Activated CD8-positive, alpha-beta T cell treated with anti-CD3 and anti-CD28 coated beads for 36 hours (primary cell): ENCODE data around the gene GSTM2. TPM values are rescaled to one million over a fixed set of nuclear protein-coding genes. Genes with fewer than 3 reads are reported as not detected.
"Not testable (repeated sequence)": the region's sequence is repeated elsewhere in the genome, so short reads cannot be mapped to it uniquely, and the experiment has no call there.

ENCODE experiments used
- ATAC-seq: fragments of 200-7000 bp; cut with Tn5 transposase; one replicate; pipeline ENCODE4 v1.10.0; 2021; ENCODE audit warnings: mild to moderate bottlenecking, moderate library complexity
- CTCF ChIA-PET: fragments of 350-600 bp; sonication (Branson Sonifier 250); formaldehyde crosslinking; loops from one replicate; lab custom pipeline; 2021; ENCODE audit warnings: antibody characterized with exemption; lab: Charles Lee
- POLR2A ChIA-PET: fragments of 350-600 bp; sonication (Branson Sonifier 250); formaldehyde crosslinking; loops from one replicate; lab custom pipeline; 2021; ENCODE audit warnings: antibody characterized with exemption; lab: Charles Lee
- DNase-seq: peaks from one replicate; pipeline ENCODE4 v3.0.0-alpha.2; 2020
- H3K27ac Mint-ChIP-seq: one replicate; pipeline ENCODE4 v1.8.0; 2021; ENCODE audit warnings: mild to moderate bottlenecking, mixed read lengths
- H3K27me3 Mint-ChIP-seq: one replicate; pipeline ENCODE4 v1.8.0; 2021; ENCODE audit warnings: mixed read lengths
- H3K36me3 Mint-ChIP-seq: one replicate; pipeline ENCODE4 v1.8.0; 2021; ENCODE audit warnings: low read depth, mixed read lengths
- H3K4me1 Mint-ChIP-seq: one replicate; pipeline ENCODE4 v1.8.0; 2021; ENCODE audit warnings: low read depth, mixed read lengths
- H3K4me3 Mint-ChIP-seq: one replicate; pipeline ENCODE4 v1.8.0; 2021; ENCODE audit warnings: mild to moderate bottlenecking, moderate library complexity, mixed read lengths
- H3K9me3 Mint-ChIP-seq: one replicate; pipeline ENCODE4 v1.8.0; 2021; ENCODE audit warnings: mixed read lengths
- CTCF ChIP-seq: fragments of 200-600 bp; IDR thresholded peaks from one replicate; pipeline ENCODE4 v1.8.0; 2022; ENCODE audit warnings: antibody characterized with exemption, mild to moderate bottlenecking
- intact Hi-C: fragments of 100-400 bp; cut with micrococcal nuclease; formaldehyde crosslinking; loops from one replicate; pipeline ENCODE4 v1.10.0; 2022
- total RNA-seq, 2 experiments: library from RNA; stranded (reverse); gene quantifications; one replicate each; pipeline ENCODE4 v1.2.3, GENCODE V29; 2021

GSTM2 gene
- total RNA-seq, 2 experiments from 2014 or later, result 13.6 to 16.2 TPM

GRCh38 chr1:109677459-109677858 lies 9.6 kb downstream of the GSTM2 start:
- no peak overlapping the region for H3K27ac Mint-ChIP-seq
- H3K9me3 Mint-ChIP-seq, result no peaks in the 10 kb centered on the region
- TF ChIP-seq CTCF, result no peak
- CTCF ChIA-PET, result interaction anchor here (1.5 kb wide), 1 partner anchor 37 kb away, joined by 3 read pairs; no protein-coding TSS in a partner anchor
- no peaks in the 10 kb centered on the region for H3K36me3 Mint-ChIP-seq
- H3K4me3 Mint-ChIP-seq, result no peak overlapping the region
- no peaks in the 10 kb centered on the region for H3K27me3 Mint-ChIP-seq
- no peak for DNase-seq
- no peak for ATAC-seq
- POLR2A ChIA-PET, result no interaction called here
- no peaks in the 10 kb centered on the region for H3K4me1 Mint-ChIP-seq
- intact Hi-C loops, result no loop called here

GRCh38 chr1:109678637-109679036 lies 10.8 kb downstream of the GSTM2 start:
- intact Hi-C loops, POLR2A ChIA-PET: not testable (repeated sequence)

GRCh38 chr1:109684777-109685176 lies 16.9 kb downstream of the GSTM2 start:
- H3K4me1 Mint-ChIP-seq, DNase-seq, H3K9me3 Mint-ChIP-seq, ATAC-seq, H3K36me3 Mint-ChIP-seq, H3K27ac Mint-ChIP-seq, H3K27me3 Mint-ChIP-seq, POLR2A ChIA-PET, CTCF ChIA-PET, intact Hi-C loops, H3K4me3 Mint-ChIP-seq: not testable (repeated sequence)

More at GRCh38 chr1:109678637-109679036, 10.8 kb downstream of the GSTM2 start:
- not testable (repeated sequence) for H3K27me3 Mint-ChIP-seq, H3K27ac Mint-ChIP-seq, ATAC-seq, DNase-seq, H3K4me1 Mint-ChIP-seq, H3K9me3 Mint-ChIP-seq, H3K4me3 Mint-ChIP-seq, H3K36me3 Mint-ChIP-seq
- CTCF ChIA-PET, result interaction anchor here (1.2 kb wide), 1 partner anchor 38 kb away, joined by 3 read pairs; no protein-coding TSS in a partner anchor

GRCh38 chr1:109685399-109685798 lies 17.5 kb downstream of the GSTM2 start:
- POLR2A ChIA-PET, H3K36me3 Mint-ChIP-seq, H3K27ac Mint-ChIP-seq, CTCF ChIA-PET, DNase-seq, H3K9me3 Mint-ChIP-seq, H3K27me3 Mint-ChIP-seq, H3K4me3 Mint-ChIP-seq, ATAC-seq, intact Hi-C loops, H3K4me1 Mint-ChIP-seq: not testable (repeated sequence)

- POLR2A ChIA-PET, H3K4me3 Mint-ChIP-seq, ATAC-seq, H3K4me1 Mint-ChIP-seq, CTCF ChIA-PET, H3K36me3 Mint-ChIP-seq, DNase-seq, H3K27me3 Mint-ChIP-seq, H3K27ac Mint-ChIP-seq, H3K9me3 Mint-ChIP-seq, intact Hi-C loops: not testable (repeated sequence)
Observed at GRCh38 chr1:109685890-109686289, 18.0 kb downstream of the GSTM2 start.

- peak; percentile 8 for ATAC-seq
Observed at GRCh38 chr1:109687109-109687508, 19.3 kb downstream of the GSTM2 start.

GRCh38 chr1:109687641-109688499 lies 20.0 kb downstream of the GSTM2 start, which contains the start of gene GSTM1:
TSS of gene GSTM1 (plus strand) at chr1:109687817. CDS start at chr1:109687874, 57 bp downstream.
- DNase-seq, result peak; percentile 84
- peaks cover 10% of the 10 kb centered on the region for H3K4me1 Mint-ChIP-seq
- no peak for TF ChIP-seq CTCF
- H3K36me3 Mint-ChIP-seq, result peaks cover 9% of the 10 kb centered on the region
- peak within 1 kb of the TSS; percentile 85 for H3K4me3 Mint-ChIP-seq
- ChIA-PET POLR2A (interaction anchor here (1.0 to 1.3 kb wide), 2 partner anchors 17 to 48 kb away, joined by 3 read pairs; no protein-coding TSS in a partner anchor), CTCF (interaction anchor here (0.6 to 2.9 kb wide), 11 partner anchors 28 to 306 kb away, joined by 3 to 22 read pairs (median 3); partner anchors contain the start of gene GSTM4)
- no peaks in the 10 kb centered on the region for H3K9me3 Mint-ChIP-seq
- no peaks in the 10 kb centered on the region for H3K27me3 Mint-ChIP-seq
- peak; percentile 98 for ATAC-seq
- intact Hi-C loops, result no loop called here
- peak within 1 kb of the TSS; percentile 91 for H3K27ac Mint-ChIP-seq

More at GRCh38 chr1:109687109-109687508, 19.3 kb downstream of the GSTM2 start:
- H3K9me3 Mint-ChIP-seq, H3K36me3 Mint-ChIP-seq, H3K27me3 Mint-ChIP-seq, DNase-seq, intact Hi-C loops, H3K4me1 Mint-ChIP-seq: not testable (repeated sequence)
- POLR2A ChIA-PET, result interaction anchor here (1.0 kb wide), 1 partner anchor 47 kb away, joined by 3 read pairs; no protein-coding TSS in a partner anchor
- Mint-ChIP-seq H3K4me3 (peak overlapping the region; percentile 85), H3K27ac (peak overlapping the region; percentile 91)
- CTCF ChIA-PET, result interaction anchor here (1.2 to 2.9 kb wide), 6 partner anchors 31 to 142 kb away, joined by 3 to 22 read pairs (median 5); partner anchors contain the start of gene GSTM4
